Hypothalamus (tissue), 51 donors: ENCODE results near the gene OR51B5.
"Not testable (repeated sequence)": the region's sequence is repeated elsewhere in the genome, so short reads cannot be mapped to it uniquely, and the experiment has no call there.

Source experiments
- DNase-seq, 51 donors: peaks; one replicate each; lab custom pipeline; 2025; lab: John Stamatoyannopoulos, UW

Gene OR51B5

DNA sequence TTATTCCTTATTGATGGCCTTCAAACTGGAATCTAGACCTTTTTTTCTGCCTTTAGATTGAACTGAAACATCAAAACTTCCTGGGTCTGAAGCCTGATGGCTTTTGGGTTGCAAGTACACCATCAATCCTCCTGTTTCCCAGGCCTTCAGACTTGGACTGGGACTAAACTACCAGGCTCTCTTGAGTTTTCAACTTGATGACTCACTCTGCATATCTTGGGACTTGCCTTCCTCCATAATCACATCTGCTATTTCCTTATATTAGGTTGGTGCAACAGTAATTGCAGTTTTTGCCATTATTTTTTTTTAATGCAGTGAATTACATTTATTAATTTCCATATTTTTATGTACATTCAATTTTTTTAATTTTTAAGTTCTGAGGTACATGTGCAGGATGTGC is 7.0 kb downstream of the OR51B5 start:
- DNase-seq, result no peak

DNA sequence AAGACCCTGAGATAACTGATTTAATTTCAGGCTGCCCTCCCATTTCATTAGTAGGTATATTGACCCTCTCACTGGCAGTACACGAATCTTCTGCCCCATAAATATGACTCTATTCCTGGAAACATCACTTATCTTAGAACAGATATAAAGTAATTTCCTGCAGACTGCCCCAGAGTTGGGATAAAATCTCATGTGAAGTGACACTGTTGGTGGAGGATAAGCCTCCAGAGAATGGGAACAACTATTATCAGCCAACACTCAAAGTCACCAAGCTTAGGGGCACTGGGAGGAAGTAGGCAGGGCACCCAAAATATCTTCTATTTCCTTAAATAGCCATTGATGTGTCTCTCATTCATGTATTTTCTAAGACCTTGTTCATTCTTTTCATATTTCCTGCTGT is 8.2 kb downstream of the OR51B5 start:
- DNase-seq, result no peak

DNA sequence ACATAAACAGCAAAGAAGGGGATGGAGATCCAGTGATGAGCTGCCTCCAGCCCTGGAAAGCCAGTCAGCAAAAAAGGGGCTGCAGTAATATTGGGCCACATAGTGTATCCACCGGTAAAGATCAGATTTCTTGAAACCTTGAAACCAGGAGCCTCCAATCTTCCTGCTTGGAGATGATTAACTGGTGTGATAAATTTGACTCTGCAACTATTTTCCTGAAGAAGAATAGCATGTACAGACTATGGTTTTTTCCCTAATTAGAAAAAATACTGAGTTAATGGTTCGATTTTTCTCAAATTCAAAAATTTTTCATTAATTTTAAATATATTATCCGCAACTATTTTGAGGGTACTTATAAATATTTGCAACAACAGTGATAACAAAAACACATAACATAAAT is 19.1 kb downstream of the OR51B5 start, which contains the start of gene OR51B2:
Gene OR51B2 (minus strand): TSS at position 101 of the 400 bp plus-strand sequence. CDS start 0 bp downstream, at position 101.
- no peak for DNase-seq

DNA sequence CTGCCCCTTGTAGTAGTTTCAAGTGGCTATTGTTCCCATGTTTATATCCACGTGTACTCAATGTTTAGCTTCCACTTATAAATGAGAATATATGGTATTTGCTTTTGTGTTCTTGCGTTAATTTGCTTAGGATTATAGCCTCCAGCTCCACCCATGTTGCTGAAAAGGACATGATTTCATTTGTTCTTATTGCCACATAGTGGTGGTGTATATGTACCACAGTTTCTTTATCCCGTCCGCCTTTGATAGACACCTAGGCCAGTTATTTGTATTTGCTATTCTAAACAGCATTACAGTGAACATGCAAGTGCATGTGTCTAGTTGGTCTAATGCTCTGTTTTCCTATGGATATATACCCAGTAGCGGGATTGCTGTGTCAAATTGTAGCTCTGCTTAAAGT is 26.0 kb downstream of the OR51B5 start:
- DNase-seq, result no peak

DNA sequence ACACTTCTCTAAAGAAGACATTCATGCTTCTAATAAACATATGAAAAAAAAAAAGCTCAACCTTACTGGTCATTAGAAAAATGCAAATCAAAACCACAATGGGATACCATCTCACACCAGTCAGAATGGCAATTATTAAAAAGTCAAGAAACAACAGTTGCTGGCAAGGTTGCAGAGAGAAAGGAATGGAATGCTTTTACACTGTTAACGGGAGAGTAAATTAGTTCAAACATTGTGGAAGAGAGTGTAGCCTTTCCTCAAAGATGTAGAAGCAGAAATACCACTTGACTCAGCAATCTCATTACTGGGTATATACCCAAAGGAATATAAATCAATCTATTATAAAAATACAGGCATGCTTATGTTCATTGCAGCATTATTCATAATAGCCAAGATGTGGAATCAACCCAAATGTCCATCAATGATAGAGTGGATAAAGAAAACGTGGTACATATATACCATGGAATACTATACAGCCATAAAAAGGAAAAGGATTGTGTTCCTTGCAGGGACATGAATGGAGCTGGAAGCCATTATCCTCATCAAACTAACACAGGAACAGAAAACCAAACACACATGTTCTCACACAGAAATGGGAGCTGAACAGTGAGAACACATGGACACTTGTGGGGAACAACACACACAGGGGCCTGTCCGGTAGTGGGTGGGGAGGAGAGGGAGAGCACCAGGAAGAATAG is 29.8 kb downstream of the OR51B5 start:
- DNase-seq, result not testable (repeated sequence)

DNA sequence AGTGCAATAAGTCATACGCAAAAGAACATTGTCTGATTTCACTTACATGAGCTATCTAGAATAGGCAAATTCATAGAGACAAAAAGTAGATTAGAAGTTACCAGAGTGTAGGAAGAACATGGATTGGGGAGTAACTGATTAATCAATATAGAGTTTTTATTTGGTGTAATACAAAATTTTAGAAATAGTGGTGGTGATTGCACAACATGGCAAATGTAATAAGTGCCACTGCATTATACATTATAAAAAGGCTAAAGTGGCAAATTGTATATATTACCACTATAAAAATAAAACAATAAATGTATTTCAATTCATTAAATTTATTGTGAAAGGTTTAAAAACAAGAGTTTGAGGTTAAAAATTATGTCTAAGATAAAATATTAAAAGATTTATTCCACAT is 32.9 kb downstream of the OR51B5 start:
- DNase-seq, result no peak

DNA sequence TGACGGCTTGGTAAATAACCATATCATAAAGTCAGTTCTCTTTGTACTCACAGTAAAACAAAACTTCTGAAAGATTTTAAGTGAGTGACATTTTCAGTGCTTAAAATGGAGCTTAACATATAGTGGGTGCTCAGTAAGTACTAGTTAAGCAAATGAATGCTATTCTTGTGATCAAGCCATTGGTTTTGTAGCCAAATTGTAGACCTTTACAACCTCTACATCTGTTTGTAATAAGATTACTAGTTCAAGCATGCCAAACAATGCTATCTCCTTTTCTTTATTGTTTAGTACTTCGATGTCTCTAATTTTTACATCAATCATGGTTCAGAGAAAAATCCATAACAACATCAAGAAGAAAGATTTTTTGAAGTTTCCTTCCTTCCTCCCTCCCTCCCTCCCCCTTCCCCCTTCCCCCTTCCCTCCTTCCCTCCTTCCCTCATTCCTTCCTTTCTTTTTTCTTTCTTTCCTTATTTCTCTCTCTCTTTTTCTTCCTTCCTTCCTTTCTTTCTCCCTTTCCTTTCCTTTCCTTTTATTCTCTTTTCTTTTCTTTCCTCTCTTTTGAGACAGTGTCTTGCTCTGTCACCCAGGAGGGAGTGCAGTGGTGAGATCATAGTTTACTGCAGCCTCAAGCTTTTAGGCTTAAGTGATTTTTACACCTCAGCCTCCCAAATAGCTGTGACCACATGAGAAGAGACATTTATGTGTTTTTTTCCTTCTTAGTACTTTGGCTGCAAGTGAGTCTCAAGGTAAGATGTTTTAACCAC is 35.9 kb downstream of the OR51B5 start:
- no peak for DNase-seq

DNA sequence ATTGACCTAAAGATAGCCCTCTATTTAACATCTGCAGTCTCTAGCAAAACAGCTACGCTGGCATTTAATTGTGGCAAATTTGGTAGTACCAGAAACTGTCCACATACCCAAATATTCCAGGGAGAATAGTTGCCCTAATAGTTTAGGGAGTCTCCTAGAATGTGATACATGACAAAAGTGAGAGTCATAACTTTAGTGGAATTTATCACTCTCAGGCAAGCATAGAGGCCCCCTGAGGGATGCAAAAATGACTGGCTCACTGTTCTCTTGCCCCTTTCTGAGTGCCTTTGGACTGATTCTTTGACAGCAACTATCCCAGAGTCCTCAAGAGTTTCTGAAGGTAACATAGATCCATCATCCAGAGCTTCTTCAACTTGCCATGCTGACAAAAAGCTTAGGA is 39.3 kb downstream of the OR51B5 start:
- DNase-seq, result no peak

DNA sequence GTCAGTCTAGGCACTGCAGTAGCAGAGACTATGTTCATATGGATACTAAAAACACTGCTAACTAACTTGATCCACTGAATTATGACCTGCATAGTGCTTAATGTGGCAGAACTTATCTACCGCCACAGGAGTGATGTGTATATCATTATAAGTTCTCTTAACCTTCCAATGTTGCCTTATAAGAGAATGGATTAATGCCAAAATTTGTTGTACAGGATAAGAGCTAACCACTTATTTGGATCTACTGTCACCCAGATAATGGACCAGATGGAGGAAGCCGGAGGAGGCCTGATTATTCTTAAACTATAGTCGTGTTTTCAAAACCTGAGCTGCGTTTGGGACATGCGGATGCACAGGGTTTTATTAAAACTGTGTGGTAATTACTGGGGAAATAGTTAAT is 39.7 kb downstream of the OR51B5 start:
- DNase-seq, result no peak

DNA sequence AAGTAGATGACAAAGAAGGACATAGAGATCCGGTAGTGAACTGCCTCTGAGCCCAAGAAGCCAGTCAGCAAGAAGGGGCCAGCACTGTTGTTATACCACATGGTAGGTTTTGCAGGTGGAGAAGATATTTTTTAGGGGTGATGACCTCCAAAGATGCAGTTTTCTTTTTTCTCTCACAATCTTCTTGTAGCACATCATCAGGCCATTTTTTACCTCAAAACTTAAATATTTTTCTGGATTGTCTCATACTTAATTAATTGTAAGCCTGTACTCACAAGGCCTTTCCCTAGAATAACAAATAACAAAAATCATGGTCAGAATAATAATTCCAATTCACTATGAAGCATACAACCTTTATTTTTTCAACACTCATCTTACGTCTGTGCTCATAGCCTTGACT is 41.5 kb downstream of the OR51B5 start, which contains the start of gene OR51B4:
Gene OR51B4 (minus strand): TSS at position 101 of the 400 bp plus-strand sequence. CDS start 0 bp downstream, at position 101.
- DNase-seq, result no peak

DNA sequence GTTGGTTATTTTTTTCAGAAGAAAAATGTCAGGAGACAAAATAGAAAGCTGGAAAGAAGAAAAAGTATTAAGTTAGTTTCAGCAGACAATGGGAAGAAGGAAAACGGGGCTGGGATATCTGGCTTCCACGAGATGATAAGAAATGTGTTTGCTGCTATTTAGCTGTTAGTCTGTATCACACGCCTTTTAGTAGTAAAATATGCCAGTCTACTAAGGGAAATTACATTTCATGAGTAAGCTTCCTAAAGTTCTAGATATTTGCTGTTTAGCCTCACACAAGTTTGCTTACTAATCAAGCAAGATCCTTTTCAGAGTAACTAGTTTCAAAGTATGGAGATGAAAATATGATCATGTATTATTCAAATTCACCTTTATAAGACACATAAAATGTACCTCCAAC is 43.1 kb downstream of the OR51B5 start:
- no peak for DNase-seq

DNA sequence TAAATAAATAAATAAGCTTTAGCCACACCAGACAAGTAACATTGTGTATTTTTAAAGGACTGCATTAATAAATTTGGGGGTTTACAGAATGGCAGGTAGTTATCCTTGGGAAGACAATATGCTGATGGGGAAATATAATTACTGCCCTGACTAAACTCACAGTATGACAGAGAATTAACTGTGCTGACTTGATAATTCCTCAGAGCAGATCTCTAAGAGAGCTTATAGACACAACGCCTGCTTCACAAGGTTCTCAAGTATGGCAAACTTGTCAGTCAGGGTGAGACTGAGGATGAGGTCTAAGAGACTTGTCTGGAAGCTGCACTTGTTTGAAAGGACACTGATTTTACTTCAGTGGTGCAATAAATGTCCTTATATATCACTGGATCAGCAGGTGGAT is 44.9 kb downstream of the OR51B5 start:
- no peak for DNase-seq

DNA sequence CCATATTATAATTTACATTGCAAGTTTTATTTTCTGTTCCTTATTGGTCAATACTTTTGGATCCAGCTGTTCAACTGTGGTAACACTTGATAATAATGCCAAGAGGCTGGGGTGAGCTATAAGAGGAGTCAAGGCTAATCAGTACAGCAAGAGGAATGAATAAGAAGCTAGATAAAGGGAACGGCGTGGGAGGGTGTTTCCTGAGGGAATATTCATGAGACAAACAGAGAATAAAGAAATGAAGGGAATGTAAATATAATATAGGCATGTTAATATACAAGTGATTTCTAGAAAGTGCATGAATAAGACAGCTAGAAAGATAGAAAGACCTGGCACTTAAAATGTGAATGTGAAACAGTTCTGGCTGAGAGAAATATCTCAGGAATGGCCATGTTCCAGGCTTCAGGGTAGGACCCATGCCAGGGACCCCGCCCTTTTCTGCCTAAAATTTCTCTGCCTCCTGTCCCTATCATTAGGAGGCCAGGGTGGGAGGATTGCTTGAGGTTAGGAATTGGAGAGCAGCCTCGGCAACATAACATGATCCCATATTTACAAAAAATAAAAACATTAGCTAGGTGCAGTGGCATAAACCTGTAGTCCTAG is 45.5 kb downstream of the OR51B5 start:
- DNase-seq, result no peak

DNA sequence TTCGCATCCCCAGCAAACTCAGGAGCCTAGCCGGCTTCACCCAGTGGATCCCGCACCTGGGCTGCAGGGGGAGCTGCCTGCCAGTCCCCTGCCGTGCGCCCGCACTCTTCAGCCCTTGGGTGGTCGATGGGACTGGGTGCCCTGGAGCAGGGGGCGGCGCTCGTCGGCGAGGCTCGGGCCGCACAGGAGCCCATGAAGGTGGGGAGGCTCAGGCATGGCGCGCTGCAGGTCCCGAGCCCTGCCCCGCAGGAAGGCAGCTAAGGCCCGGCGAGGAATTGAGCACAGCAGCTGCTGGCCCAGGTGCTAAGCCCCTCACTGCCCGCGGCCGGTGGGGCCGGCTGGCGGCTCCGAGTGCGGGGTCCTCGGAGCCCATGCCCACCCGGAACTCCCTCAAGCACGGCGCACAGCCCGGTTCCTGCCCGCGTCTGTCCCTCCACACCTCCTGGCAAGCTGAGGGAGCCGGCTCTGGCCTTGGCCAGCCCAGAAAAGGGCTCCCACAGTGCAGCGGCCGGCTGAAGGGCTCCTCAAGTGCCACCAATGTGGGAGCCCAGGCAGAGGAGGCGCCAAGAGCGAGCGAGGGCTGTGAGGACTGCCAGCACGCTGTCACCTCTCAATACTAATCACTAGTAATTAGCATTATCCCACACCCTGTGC is 48.9 kb downstream of the OR51B5 start:
- not testable (repeated sequence) for DNase-seq

DNA sequence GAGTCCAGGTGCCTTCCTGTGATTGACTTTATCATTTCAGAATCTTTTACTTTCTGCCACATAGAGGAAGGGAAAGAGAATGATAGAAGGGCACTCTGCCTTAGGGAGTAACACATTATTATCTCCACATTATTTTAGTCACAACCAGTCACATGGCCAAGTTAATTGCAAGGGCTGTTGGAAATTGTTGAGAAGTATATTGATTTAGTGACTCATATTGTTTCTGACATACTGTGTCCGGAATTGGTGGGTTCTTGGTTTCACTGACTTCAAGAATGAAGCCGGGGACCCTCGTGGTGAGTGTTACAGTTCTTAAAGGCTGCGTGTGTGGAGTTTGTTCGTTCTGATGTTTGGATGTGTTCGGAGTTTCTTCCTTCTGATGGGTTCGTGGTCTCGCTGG is 50.3 kb downstream of the OR51B5 start:
- DNase-seq, result no peak
